Epithelial cell of proximal tubule (primary cell): ENCODE data around the gene PHLDA2. TPM values are rescaled to one million over a fixed set of nuclear protein-coding genes. Genes with fewer than 3 reads are reported as not detected.
A peak's percentile ranks its signal among the peaks of the same experiment; 100 is the strongest.
"Not testable (repeated sequence)": the region's sequence is repeated elsewhere in the genome, so short reads cannot be mapped to it uniquely, and the experiment has no call there.

Experiments
- DNase-seq: peaks from one replicate; pipeline ENCODE4 v3.0.0-alpha.2; 2011; ENCODE audit warnings: low read depth
- H3K4me3 ChIP-seq: 2 replicates; pipeline ENCODE4 v1.5.1; 2011; ENCODE audit warnings: low read depth, mild to moderate bottlenecking, low read length
- CTCF ChIP-seq: conservative IDR thresholded peaks from 2 replicates; pipeline ENCODE4 v1.5.1; 2012; ENCODE audit warnings: low read depth, mild to moderate bottlenecking, low read length
- total RNA-seq: library from RNA; depleted of rRNA; stranded (reverse); fragments of >200 nt; gene quantifications from 2 replicates; pipeline ENCODE4 v1.2.3, GENCODE V29; 2015

Gene PHLDA2
- total RNA-seq, 1 donor from 2014 or later, result 63.1 TPM

GRCh38 chr11:2908130-2908529, 21.1 kb downstream of the PHLDA2 start:
- no peak for TF ChIP-seq CTCF
- DNase-seq, result no peak
- no peak overlapping the region for H3K4me3 ChIP-seq

DNA sequence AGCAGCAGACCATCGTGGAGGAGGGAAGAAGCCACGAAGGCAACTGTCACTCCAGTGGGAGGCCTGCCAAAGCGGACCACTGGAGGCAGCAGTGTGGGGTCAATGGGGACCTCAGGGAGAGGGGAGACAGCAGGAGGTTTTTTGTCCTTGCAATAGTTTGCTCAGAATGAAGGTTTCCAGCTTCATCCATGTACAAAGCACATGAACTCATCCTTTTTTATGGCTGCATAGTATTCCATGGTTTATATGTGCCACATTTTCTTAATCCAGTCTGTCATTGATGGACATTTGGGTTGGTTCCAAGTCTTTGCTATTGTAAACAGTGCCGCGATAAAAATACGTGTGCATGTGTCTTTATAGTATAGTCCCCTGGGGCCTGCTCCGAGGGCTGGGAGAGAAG, 23.9 kb downstream of the PHLDA2 start:
- DNase-seq, H3K4me3 ChIP-seq: not testable (repeated sequence)

DNA sequence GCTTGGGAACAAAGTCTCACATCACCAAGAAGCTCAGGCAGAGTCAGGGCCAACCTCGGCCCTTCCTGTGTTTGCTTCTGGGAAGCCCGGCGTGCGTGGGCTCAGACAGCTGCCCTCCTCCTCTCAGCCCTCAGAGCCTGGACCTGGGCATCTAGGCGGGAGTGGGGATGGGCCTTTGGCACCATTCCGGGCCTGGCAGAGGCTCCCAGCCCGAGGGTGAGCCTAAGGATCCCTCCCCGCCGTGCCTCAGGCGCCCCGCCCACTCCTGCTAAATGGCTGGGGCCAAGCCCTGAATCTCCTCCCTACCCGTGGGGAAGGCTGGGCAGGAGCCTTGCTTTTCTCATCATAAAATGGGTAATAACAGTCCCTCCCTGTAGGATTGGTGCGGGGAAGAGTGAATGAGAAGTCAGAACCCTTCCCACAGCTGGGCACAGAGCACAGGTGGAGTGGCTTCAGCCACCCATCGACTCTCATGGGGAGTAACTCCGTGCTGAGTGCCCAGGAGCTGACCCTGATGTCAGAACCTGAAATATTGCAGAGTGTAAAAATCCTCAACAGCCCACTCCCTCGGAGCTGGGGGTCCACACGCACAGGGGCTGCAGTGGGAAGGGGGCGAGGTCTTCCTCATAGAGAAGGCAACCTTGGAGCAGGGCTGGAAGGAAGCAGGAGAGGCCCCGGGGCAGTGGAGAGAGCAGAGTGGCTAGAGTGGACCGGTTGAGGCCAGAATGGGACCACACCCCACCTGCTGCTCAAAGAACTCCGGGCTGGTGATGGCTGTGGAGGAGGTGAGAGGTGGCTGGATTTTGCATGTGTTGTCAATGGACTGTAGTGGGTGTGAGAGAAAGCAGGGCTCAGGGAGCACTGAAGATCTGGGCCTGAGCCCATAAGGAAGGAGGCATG, 24.8 kb downstream of the PHLDA2 start:
- TF ChIP-seq CTCF, result no peak
- no peak for DNase-seq

DNA sequence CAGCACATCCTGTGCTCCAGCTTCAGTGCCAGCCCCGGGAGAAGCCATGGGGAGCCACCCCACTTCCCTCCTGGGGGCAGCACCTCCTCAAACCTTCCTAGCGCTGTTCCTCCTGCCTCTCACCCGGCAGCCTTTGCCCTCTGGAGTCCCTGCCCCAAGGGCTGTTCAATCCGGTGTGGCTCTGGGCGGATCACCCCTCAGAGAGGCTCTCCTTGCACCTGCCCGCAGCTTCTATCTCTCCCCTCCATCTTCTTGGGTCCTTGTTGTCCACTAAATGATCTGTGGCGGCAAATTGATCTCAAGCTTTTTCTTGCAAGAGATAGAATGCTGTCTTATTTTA, 25.6 kb downstream of the PHLDA2 start:
- H3K4me3 ChIP-seq, result peak overlapping the region; percentile 73
- TF ChIP-seq CTCF, result peak; percentile 25
- no peak for DNase-seq

More for the DNA sequence above, 24.8 kb downstream of the PHLDA2 start:
- H3K4me3 ChIP-seq, result peak overlapping the region; percentile 73

DNA sequence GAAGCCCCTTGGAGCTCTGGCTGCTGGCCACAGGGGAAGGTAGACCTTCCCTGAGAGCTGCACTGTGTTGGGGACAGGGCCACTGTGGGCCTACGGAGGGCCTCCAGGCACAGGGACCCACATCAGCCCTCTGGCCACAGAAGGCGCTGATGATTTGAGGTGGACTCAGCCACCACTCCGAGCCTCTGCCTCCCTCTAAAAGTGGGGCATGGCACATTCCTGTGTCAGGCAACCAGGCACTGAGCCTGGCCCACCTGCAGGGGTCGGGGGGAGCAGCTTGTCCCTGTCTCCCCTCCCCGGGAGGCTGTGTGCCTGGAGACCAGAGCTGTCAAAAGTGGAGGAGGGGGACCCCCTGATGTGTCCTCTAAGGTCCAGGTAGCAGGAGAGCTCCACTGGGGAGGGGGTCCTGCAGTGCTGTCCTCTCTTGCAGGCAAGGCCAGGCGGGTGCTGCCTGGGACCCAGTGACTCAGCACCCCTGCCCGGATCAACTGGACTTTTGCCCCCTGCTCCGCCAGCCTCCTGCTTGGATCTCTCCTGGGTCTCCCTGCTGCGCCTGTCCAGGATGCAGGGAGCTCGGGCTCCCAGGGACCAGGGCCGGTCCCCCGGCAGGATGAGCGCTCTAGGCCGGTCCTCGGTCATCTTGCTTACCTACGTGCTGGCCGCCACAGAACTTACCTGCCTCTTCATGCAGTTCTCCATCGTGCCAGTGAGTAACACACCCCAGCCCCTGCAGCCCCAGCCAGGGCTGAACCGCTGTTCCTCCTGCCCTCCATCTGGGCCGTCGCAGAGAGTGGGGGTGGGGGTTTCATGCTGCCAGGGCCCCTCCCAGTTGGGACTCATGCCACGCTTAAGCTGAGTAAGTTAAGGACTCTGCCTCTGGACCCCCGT, 26.2 kb downstream of the PHLDA2 start:
- TF ChIP-seq CTCF, result no peak
- H3K4me3 ChIP-seq, result peak overlapping the region; percentile 73
- DNase-seq, result no peak

GRCh38 chr11:2901854-2902783, 27.1 kb downstream of the PHLDA2 start:
- H3K4me3 ChIP-seq, result peak overlapping the region; percentile 73
- DNase-seq, result no peak
- TF ChIP-seq CTCF, result no peak
